Renal pelvis (tissue), 4 donors: ENCODE results near the gene SEMA5B. TPM values are rescaled to one million over a fixed set of nuclear protein-coding genes. Genes with fewer than 3 reads are reported as not detected.

Experiments used
- DNase-seq: peaks from one replicate; pipeline ENCODE4 v3.0.0-alpha.2; 2013
- polyA plus RNA-seq, 3 donors: library from polyadenylated mRNA; unstranded; fragments of 120-200 nt; gene quantifications; one replicate each; pipeline ENCODE4 v1.2.1, GENCODE V29; 2013; ENCODE audit not compliant: insufficient read length in 3 of 3

The SEMA5B gene
- polyA plus RNA-seq, 3 donors, result 25.2 to 30.7 (median 28.6) TPM

DNA sequence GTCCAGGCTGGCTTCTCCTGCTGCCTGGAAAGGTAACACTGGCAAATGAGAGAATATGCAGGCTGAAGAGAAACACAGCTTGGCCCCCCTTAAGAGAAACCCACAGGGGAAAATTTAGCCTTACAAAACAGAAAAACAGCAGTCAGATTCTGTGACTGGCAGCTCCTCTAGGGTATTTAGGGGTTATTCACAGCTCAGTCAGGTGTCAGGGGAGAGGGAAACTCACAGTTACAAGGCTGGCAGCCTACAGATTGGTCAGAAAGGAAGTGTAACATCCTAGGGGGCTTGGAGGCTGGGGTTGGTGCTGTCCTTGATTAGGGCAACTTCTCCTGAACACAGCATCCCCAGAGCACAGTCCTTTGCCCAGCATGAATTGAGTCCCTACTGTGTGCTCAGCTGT lies 81.4 kb downstream of the SEMA5B start:
- no peak for DNase-seq

DNA sequence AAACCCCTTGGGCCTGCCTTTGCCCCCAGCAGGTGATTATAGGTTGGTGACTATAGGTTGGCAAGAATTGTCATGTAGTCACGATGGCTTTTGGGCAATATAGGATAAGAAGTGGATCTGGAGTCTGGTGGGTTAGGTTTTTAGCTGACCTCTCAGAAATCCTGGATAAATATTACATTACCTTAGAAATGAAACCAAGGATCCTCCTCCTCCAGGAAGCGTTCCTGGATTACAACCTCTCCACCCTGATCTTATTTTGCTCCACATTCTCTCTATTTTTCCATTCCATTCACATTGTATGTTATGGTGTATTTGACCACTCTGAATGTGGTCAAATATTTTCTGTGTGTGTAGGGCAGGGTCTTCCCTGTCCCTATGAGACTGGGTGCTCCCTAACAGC lies 82.3 kb downstream of the SEMA5B start:
- DNase-seq, result no peak

DNA sequence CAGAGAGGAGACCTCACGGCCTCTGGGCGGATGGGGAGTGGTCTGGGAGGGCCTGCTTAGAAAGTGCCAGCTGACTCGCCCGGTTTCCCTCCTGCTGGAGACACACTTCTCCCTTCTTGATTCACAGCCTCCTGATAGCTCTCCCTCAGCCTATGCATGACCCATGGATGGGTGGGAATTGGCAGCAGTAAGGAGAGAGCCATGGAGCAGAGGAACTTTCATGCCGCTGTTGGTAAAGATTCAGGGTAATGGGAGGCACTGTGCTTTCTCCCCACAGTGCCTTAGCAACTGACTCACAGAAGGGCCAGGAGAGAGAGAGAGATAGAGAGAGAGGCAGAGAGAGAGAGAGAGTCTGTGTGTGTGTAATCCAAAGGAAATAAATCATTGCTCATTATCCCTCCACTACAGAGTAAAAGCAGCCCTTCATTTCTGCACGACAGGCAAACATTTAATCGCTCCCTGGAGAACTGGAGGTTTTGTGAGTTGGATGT lies 82.8 kb downstream of the SEMA5B start:
- no peak for DNase-seq

DNA sequence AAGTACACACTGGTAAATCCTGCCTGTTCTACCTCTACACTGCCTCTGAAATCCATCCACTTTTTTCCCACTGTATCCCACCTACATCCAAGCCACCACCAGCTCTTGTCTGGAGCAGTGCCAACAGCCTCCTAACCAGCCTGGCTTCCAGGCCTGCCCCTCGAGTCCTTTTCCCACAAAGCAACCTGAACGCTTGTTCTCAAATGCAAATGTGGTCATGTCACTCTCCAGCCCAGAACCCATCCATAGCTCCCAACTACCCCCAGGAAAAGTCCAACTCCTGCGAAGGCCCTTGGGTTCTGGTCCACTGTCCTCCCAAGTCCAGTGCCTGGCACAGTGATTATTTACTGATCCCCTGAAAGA lies 83.8 kb downstream of the SEMA5B start:
- DNase-seq, result no peak

DNA sequence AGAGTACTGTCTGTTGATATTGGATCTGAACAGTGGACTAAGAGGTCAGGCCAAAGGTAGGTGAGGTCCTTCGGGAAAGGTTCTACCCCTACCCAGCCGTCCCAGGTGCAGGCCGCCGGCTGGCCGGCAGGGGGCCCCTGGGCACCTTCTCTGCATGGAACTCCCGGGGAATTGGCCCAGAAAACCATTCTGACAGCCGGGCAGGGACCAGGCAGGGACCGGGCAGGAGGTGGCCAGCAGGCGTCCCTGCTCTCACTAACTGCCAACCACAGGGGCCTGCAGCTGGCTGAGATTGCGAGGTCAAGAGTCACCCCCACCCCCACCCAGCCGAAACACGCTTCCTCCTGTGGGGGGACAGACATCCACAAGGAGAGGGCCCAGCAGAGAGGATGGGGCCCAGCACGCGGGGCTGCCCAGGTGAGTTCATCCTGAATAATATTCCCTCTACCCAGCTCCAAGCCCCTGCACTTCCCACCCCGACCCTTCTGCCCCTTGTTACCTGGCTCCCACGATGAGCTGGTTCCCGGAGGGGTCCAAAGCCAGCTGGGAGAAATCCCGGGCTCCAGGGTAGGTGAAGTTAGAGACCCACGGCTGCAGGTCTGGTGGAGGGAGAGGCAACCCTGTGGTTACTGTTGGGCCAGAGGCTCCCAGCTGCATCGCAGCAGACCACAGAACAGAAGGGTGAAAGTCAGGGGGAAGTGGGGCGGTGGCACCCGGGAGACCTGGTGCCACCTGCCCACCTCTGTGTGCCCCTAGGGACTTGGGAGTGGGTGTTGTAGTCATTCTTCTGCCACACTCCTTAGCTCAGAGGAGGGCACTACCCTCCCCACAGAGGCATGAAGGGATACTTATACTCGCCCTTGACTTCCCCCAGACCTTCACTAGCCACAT lies 84.4 kb downstream of the SEMA5B start:
- peak; percentile 66 for DNase-seq

DNA sequence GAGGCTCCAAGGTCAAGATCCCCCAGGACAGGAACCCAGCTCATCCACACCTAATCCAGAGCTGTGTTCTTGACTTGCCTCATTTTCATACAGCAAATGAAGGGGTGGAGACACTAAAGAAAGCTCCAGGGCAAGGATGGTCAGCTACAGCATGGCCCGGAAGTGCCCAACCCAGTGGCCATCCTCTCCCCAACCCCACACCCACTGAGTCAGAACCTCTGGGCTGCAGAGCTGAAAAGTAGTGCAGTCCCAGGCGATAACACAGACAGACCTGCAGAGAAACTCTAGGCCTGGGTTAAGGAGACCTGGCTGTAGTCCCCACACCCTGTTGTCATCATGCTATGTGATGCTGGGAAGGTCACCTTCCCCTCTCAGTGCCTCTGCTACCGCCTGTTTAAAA lies 85.3 kb downstream of the SEMA5B start:
- no peak for DNase-seq

DNA sequence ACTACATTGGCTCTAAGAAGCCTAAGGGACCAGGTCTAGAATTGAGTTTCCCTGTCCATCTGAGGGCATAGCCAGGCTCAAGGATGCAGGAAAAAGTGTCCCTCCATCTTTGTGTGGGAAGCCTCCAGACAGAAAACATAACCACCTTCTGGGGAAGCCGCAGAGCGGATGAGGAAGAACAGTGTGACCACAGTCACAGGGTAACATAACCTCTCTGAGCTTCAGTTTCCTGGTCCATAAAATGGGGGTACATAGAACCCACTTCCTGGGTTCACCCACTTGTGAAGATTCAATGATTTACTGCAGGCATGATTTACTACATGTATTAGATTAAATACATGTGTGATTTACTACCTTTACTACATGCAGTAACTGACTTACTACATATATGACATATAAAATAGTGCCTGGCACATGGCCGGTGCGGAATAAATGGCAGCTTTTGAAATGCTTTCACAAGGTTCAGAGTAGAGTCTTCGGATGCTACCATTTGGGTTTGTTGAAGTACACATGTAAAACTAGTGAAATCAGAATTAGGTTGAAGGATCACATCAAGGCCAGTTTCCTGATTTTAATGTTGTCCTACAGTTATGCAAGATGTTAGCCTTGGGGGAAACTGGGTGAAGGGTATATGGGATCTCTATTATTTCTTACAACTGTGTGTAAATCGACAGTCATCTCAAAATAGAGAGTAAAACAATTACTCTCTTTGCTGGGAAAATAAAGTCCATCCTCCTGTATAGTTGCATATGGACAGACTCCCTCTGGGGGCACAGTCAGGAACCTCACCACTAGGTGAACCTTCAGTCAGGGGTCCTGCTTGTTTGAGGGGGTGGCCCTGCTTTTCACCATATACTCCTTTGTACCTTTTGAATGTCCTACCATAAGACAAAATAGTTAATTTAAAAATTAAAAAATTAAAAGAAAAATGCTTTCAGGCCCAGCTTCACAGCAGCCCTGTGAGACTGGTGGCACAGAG lies 86.0 kb downstream of the SEMA5B start:
- DNase-seq, result no peak

DNA sequence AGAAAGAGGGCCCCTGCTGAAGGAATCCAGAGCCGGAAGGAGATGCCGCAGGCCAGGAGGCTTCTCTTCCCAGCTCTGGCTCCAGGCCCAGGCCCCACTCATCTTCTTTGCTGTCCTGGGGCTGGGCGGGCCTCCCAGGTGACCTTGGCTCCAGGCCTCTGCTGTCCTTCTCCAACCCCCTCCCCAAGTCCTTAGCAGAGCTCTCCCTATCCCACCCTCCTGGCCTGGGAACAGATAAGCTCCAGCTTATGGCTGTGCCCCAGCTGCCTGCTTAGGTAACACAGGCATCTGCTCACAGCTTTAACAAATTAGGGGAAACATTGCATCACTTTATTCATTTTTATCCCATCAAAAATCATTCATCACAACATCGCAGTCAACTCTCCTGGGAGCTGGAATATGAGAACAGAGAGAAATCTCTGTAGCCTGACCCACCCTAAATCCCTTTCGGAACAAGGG lies 86.9 kb downstream of the SEMA5B start:
- DNase-seq, result no peak

DNA sequence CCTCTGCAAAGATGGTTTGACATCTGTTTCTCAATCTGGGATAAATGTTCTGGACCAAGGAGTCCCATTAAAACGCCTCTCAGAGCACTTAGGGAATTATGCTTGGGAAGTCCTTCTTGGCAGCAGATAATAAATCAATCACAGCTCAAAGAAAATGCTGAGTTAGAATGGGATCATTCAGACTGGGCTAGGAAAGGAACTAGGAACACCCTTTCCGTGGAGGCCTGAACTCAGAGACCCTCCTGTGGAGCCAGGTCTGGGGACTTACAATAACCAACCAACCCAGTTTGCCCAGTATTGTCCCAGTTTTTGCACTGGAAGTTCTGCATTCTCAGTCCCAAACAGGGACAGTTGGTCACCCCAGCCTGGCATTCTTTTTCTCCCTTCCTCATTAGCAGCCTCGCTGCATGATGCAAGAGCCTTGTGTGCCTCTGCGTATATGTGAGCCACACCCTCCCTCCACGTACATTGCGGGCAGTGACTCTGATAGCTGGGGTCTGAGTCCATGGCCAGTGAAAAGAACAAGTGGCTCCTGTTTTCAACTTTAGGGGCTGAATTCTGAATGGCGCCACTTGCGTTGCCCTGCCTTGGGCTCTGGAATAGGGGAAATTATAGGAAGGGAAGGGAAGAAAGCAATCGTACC lies 88.7 kb downstream of the SEMA5B start:
- DNase-seq, result no peak

DNA sequence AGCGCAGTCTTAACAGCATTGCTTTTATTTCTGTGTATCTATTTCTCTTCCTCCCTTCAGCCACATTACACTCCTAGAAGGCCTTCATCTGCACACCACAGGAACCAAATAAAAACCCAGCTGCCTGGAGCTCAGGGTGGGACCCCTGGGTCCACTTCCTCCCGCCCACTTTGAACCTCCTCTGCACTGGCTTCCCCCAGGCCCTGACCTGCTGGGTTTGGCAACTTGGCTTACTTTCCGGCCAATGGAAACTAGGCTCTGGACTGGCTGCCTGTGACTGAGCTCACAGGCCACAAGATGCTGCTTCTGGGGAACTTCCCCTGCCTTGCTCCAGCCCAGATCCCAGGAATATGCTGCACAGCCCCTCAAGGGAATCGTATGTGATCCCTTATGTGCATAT lies 89.8 kb downstream of the SEMA5B start:
- no peak for DNase-seq

DNA sequence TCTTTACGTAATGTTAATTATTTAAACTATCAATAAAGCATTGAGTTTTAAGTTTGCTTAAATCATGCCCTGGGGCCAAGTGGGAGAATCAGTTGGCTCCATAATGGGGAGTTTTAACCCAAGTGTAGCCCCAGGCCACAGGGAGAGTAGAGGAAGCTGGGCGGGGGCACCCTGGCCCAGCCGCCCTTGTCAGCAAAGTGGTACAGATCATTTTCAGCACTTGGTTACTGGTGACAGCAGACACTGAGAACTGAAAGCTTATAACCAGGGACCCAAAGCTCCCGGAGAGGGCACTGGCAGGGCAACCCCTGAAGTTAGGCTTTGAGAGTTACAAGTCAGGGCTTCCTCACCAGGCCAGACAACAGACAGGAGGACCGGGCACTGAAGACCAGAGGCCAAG lies 90.6 kb downstream of the SEMA5B start:
- DNase-seq, result no peak

DNA sequence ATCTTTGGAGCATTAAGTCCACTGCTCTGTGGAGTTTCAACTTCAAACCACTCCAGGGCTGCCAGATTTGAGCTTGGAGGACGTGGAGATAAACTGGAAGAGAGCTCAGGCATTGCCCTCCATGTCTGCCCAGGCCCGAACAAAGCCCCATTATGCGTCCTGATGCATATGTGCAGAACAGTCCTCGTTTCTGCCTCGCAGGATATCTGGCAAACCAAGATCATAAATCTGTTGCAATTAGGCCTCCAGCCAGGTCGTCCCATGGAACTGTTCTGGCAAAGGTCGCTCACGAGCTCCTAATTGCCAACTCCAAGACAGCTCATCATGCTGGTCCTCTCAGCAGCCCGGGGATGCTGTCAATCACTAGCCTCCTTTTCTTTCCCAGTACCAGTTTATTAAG lies 91.2 kb downstream of the SEMA5B start:
- DNase-seq, result no peak

DNA sequence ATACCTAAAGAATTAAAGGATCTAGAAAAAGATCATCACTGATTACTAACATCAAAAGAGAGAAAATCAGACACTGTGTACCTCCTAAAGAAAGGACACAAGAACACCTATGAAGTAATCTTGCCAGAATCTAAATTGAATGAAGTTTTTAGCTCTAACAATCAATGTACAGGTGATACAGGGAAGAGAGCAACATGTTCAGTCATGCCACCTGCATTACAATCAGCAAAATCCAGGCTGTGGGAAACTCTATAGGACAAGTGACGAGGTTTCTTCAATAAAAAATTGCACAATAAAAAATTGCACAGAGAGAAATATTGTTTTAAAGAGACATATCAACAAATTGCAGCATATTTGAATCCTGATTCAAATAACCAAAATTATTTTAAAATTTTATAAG lies 93.3 kb downstream of the SEMA5B start:
- DNase-seq, result no peak

DNA sequence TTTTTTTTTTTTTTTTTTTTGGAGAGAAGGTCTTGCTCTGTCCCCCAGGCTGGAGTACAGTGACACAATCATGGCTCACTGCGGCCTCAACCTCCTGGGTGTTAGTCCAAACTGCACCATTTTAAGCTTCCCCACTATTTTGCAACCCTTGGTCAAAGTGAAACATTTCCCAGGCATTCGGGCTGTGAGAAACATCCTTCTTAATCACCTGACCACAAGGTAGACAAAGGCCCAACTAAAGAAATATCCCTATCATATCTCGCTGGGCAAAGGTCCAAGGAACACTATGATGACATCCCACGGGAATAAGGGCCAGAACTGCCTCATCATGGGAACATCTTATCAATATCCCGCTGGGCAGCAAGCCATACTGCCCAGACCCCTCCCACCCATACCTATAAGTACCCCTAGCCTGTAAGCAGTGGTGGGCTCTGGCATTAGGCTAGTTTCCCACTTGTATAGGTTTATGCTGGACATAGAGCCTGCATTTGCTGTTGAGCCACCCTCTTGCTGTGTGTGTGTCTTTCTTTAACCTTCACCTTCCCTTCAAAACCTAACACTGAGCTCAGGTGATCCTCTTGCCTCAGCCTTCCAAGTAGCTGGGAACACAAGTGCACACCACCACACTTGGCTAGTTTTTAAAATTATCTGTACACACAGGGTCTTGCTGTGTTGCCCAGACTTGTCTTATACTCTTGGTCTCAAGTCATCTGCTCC lies 95.2 kb downstream of the SEMA5B start:
- no peak for DNase-seq

DNA sequence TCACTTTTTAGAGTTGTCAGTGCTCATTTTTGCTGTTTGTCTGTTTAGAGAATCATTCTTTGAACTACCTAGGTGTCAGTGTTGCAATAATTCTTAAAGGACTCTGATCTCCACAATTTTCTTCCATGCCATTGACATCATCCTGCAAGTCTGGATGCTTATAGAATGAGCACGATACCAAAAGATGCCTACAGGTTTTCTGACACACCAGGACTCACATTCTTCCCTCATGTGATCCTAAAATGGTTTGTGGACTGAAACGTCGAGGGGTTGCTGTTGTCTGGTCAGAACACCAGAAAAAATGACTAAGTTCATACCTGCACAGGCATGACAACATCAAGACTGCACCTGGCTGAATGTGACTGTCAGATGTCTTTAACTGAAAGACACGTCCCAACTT lies 95.9 kb downstream of the SEMA5B start:
- no peak for DNase-seq

DNA sequence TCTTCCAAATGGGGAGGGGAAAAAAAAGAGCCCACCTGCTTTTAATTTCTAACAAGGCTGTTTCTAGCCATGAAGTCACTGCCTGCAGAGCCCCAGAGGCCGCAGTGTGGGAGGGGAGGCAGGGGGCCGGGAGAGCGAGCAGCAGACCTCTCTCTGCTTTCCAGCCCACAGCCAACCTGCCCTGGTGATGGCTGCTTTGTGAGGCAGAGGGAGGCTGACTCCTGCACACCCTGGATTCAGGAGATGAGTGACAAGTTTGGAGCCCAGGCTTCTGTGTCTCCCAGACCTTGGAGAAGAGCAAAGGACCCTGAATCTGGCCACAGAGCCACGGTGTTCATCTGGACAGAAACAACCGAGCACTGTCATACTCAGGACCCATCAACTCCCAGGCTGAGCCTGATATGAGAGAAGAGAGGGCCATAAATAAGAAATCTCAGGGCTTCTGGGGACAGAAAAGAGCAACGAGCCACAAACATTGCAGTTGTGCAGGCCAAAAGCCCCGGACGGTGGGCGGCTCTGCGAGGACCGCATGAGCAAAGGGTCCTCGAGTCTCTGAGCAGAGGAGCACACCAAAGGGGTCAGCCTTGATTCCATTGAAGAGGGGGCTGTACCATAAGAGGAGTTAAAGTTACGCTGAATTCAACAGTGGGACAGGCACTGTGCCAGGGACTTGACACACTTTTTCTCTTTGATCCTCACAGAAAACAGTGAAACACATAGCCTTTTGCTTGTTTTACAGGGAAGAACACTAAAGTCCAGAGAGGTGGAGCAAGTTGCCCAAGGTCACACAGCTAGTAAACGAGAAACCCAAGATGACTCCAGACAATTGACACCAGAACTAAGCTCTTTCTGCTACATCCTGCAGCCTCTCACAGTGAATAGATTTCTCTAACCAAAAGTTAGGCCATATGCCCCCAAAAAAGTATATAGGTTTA lies 97.2 kb downstream of the SEMA5B start:
- no peak for DNase-seq

DNA sequence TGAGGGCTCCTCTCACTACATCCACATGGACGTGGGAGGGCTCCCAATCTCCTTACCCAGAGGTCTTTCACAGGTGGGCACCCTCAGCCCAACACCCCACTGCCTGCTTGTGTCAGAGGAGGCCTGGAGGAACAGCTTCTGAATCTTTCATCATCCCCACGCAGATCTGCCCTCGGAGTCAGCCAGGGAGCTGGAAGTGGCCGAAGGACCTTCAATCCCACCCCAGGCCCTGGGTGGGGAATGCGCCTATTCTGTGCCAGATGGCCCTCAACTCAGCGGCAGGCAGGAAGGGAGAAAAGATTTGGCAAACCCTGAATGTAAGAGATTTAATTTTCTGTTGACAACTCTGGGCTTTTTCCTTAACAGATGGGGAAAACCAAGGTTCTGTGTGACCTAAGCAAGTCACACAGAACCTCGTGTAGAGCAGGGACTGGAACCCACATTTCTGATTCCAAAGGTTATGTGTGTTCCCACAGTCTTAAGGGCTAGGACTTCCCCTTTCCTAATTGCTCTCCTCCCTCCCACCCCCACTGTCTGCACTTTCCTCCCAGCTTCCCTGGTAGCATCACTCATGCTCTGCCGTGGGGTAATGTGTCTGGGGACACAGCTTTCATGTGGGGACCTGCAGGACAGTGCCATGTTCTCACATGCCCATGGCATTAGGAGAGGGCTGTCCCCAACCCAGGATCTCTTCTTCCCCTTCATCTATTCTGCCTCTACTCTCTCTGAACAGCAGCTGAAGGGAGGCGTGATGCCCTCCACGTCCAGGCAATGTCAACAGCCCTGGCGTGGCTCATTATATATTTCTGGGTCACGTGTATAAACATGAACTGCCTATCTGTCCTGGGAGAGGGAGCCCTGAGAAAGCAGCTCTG lies 98.1 kb downstream of the SEMA5B start:
- DNase-seq, result no peak

DNA sequence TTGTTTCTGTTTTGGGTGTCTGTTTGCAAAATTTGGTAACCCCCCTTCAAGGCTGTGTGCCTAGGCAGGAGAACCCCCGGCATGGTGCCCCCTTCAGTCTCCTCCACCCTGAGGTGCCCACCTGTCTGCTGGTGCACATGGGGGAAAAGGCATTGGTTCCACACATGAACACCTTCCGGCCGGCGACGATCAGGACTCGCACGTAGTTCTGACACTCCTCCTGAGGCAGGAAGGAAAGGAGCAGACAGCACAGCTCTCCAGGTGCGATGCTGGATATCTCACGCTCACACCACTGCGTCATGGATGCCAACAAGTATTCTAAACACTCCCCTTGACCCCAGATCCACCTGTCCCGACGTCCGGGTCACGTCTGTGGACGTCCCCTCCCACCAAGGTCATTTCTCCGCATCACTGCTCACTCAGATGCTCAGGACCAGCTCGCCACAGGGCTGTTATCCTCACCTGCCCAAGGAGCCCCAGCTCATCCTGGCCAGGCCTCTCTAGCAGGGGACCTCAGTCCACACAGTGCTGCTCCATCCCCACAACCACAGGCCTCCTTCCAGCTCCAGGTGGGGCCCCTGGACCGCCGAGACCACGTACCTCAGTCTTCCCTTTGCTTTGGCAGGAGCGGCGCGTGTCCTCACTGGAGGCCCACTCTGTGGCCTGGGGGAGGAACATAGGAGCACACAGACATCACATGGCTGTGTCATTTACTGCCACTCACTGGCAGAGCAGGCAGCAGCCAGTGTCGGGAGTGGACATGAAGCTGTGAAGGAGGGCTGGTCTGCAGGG lies 99.0 kb downstream of the SEMA5B start:
- no peak for DNase-seq
